CD4-positive, CD25-positive, alpha-beta regulatory T cell (primary cell): ENCODE results near the gene GOLGA8S. TPM values are rescaled to one million over a fixed set of nuclear protein-coding genes. Genes with fewer than 3 reads are reported as not detected.
"Not testable (repeated sequence)": the region's sequence is repeated elsewhere in the genome, so short reads cannot be mapped to it uniquely, and the experiment has no call there.

Experiments
- ATAC-seq, 2 donors: fragments of 150-1000 bp; cut with Tn5 transposase; one replicate each; pipeline ENCODE4 v1.10.0; 2021; ENCODE audit warnings: low read depth in 2 of 2, moderate number of reproducible peaks in 2 of 2, moderate library complexity in 1 of 2
- DNase-seq, 3 donors: peaks; one replicate each; pipeline versions ENCODE4 v3.0.0 to v3.0.0-alpha.2; 2012 to 2022; ENCODE audit warnings: mixed read lengths in 1 of 3
- H3K27ac ChIP-seq: one replicate; pipeline ENCODE4 v1.7.0; 2013; ENCODE audit warnings: mild to moderate bottlenecking, low read length; ENCODE audit not compliant: insufficient read depth, poor library complexity, severe bottlenecking
- H3K27me3 ChIP-seq: one replicate; pipeline ENCODE4 v1.7.0; 2013; ENCODE audit warnings: low read length; ENCODE audit not compliant: control insufficient read depth, insufficient read depth
- H3K36me3 ChIP-seq: one replicate; pipeline ENCODE4 v1.7.0; 2013; ENCODE audit warnings: mild to moderate bottlenecking, low read length, moderate library complexity; ENCODE audit not compliant: control insufficient read depth, insufficient read depth
- H3K4me1 ChIP-seq: 2 replicates; pipeline ENCODE4 v1.7.0; 2013; ENCODE audit warnings: mild to moderate bottlenecking, low read length; ENCODE audit not compliant: insufficient read depth, control insufficient read depth, poor library complexity, severe bottlenecking
- H3K4me3 ChIP-seq: one replicate; pipeline ENCODE4 v1.7.0; 2013; ENCODE audit warnings: low read depth, mild to moderate bottlenecking, low read length, moderate library complexity
- H3K9me3 ChIP-seq, 2 experiments: 1 replicate in 1 of 2; 2 replicates in 1 of 2; pipeline ENCODE4 v1.7.0; 2013; ENCODE audit warnings: low read length in 2 of 2, mild to moderate bottlenecking in 1 of 2, moderate library complexity in 1 of 2; ENCODE audit not compliant: control insufficient read depth in 2 of 2
- H3K27ac Mint-ChIP-seq, 3 donors: one replicate each; pipeline ENCODE4 v1.8.0; 2020 to 2022; ENCODE audit warnings: mild to moderate bottlenecking in 3 of 3, mixed read lengths in 3 of 3, moderate library complexity in 2 of 3
- H3K27me3 Mint-ChIP-seq: one replicate; pipeline ENCODE4 v1.8.0; 2022; ENCODE audit warnings: mild to moderate bottlenecking, mixed read lengths
- H3K36me3 Mint-ChIP-seq: one replicate; pipeline ENCODE4 v1.8.0; 2020; ENCODE audit warnings: mixed read lengths
- H3K4me1 Mint-ChIP-seq, 4 donors: one replicate each; pipeline ENCODE4 v1.8.0; 2020 to 2022; ENCODE audit warnings: mixed read lengths in 4 of 4, mild to moderate bottlenecking in 1 of 4
- H3K4me3 Mint-ChIP-seq, 4 donors: one replicate each; pipeline ENCODE4 v1.8.0; 2020 to 2022; ENCODE audit warnings: mild to moderate bottlenecking in 4 of 4, mixed read lengths in 4 of 4, moderate library complexity in 3 of 4
- H3K9me3 Mint-ChIP-seq, 7 donors: one replicate each; pipeline ENCODE4 v1.8.0; 2020 to 2022; ENCODE audit warnings: mixed read lengths in 7 of 7, mild to moderate bottlenecking in 3 of 7, moderate library complexity in 2 of 7
- polyA plus RNA-seq, 4 donors: library from polyadenylated mRNA; unstranded; fragments of 300-500 nt; fragmentation: Illumina TruSeq; gene quantifications; one replicate each; pipeline ENCODE4 v1.2.3, GENCODE V29; 2021
- total RNA-seq: library from RNA; stranded (reverse); gene quantifications from one replicate; pipeline ENCODE4 v1.2.3, GENCODE V29; 2022

GOLGA8S gene
- total and polyA plus RNA-seq, 5 donors from 2014 or later, result not detected

DNA sequence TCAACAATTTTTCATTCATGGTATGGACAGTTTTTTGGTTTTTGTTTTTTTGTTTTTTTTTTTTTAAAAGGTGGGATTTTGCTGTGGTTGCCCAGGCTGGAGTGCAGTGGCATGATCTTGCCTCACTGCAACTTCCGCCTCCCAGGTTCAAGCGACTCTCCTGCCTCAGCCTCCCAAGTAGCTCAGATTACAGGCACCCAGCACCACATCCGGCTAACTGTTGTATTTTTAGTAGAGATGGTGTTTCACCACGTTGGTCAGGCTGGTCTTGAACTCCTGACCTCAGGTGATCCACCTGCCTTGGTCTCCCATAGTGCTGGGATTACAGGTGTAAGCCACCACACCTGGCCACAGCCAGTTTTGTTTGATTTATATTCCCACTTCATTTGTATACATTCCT, 16.6 kb downstream of the GOLGA8S start:
- not testable (repeated sequence) for H3K36me3 ChIP-seq, H3K4me1 ChIP-seq, ATAC-seq, H3K27ac ChIP-seq, H3K4me3 ChIP-seq, H3K9me3 Mint-ChIP-seq, H3K9me3 ChIP-seq, DNase-seq, H3K36me3 Mint-ChIP-seq, H3K4me3 Mint-ChIP-seq, H3K27me3 ChIP-seq, H3K27me3 Mint-ChIP-seq, H3K27ac Mint-ChIP-seq, H3K4me1 Mint-ChIP-seq

DNA sequence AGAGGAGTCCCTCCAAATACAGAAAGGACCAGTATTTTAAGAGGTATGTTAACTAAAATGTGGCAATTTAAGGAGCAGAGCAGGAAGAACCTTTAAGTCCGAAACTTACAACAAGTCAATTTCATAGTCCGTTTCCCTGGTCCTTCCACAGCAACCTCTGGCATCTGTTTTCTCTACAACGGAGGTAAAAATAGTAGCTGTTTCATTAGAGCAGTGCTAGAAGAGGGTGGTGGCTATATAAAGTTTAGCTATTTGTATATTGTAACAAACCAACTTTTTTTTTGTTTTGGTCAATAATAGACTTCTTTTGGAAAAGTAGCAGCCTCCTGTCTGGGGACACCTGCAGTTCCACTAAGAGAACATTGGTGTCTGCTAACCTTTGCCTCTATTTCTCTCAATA, 17.3 kb downstream of the GOLGA8S start:
- H3K36me3 Mint-ChIP-seq, H3K27ac Mint-ChIP-seq, ATAC-seq, DNase-seq, H3K27ac ChIP-seq, H3K27me3 ChIP-seq, H3K9me3 Mint-ChIP-seq, H3K4me3 ChIP-seq, H3K36me3 ChIP-seq, H3K4me3 Mint-ChIP-seq, H3K9me3 ChIP-seq, H3K4me1 Mint-ChIP-seq, H3K27me3 Mint-ChIP-seq, H3K4me1 ChIP-seq: not testable (repeated sequence)

GRCh38 chr15:23372284-23372683, 17.7 kb downstream of the GOLGA8S start:
- Histone ChIP-seq H3K36me3 (no peaks in the 10 kb centered on the region), H3K4me3 (no peak overlapping the region), H3K4me1 (no peaks in the 10 kb centered on the region), H3K9me3 (no peaks in the 10 kb centered on the region), H3K27ac (no peak overlapping the region), H3K27me3 (no peaks in the 10 kb centered on the region)
- Mint-ChIP-seq H3K4me3 (no peak overlapping the region), H3K4me1 (no peaks in the 10 kb centered on the region), H3K27me3 (no peaks in the 10 kb centered on the region), H3K9me3 (no peaks in the 10 kb centered on the region), H3K27ac (no peak overlapping the region), H3K36me3 (no peaks in the 10 kb centered on the region)
- DNase-seq (no peak), ATAC-seq (no peak)

DNA sequence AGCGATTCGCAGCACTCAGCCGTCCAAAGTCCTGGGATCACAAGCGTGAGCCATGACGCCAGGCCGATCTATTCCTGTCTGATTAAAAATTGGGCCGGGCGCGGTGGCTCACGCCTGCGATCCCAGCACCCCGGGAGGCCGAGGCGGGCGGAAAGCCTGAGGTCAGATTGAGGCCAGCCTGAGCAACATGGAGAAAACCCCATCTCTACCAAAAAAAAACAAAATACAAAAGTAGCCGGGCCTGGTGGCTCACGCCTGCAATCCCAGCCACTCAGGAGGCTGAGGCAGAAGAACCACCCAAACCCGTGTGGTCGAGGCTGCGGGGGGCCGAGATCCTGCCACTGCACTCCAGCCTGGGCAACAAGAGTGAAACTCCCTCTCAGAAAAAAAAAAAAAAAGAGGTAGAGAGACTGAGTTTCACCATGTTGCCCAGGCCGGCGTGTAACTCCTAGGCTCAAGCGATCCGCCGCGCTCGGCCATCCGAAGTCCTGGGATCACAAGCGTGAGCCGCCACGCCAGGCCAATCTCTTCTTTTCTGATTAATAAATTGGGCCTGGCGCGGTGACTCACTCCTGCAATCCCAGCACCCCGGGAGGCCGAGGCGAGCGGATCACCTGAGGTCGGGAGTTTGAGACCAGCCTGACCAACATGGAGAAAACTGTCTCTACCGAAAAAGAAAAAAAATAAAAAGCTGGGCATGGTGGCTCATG, 18.5 kb downstream of the GOLGA8S start:
- not testable (repeated sequence) for H3K27ac Mint-ChIP-seq, H3K36me3 Mint-ChIP-seq, H3K27me3 ChIP-seq, H3K9me3 Mint-ChIP-seq, ATAC-seq, H3K4me3 ChIP-seq, DNase-seq, H3K4me1 Mint-ChIP-seq, H3K36me3 ChIP-seq, H3K4me3 Mint-ChIP-seq, H3K27ac ChIP-seq, H3K9me3 ChIP-seq, H3K27me3 Mint-ChIP-seq, H3K4me1 ChIP-seq

DNA sequence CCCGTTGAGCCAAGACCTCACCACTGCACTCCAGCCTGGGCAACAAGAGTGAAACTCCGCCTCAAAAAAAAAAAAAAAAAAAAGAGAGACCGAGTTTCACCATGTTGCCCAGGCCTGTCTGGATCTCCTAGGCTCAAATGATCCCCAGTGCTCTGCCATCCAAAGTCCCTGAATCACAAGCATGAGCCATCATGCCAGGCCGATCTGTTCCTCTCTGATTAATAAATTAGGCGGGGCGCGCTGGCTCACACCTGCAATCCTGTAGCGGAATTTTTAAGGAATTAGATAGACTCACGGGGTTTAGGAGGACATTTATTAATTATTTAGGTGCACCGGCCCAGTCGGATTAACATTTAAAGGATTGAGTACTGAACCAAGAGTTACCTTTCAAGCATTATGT, 19.7 kb downstream of the GOLGA8S start:
- H3K4me1 Mint-ChIP-seq, H3K27ac ChIP-seq, H3K9me3 ChIP-seq, H3K36me3 ChIP-seq, ATAC-seq, H3K27me3 Mint-ChIP-seq, H3K4me1 ChIP-seq, H3K9me3 Mint-ChIP-seq, H3K27ac Mint-ChIP-seq, H3K4me3 ChIP-seq, H3K36me3 Mint-ChIP-seq, DNase-seq, H3K27me3 ChIP-seq, H3K4me3 Mint-ChIP-seq: not testable (repeated sequence)

DNA sequence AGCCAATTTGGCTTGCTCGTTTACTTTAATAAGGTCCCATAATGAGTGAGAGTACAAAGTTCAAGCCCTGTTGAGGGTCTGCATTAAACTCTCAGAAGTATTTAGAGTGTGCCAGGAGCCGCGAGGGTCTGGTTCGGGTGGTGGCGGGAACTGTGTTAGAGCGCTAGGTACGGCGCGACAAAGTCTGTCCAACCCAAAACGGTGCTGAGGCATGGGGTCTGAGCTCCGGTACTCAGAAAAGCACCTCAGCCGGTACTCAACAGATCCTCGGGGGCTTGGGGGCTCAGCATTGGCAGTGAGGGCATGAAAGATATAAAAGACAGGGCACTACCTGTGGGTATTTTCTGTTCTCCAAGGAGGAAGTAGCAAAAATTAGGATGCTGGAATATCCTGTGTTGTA, 24.4 kb downstream of the GOLGA8S start:
- H3K27ac Mint-ChIP-seq, H3K27me3 ChIP-seq, H3K36me3 ChIP-seq, H3K27me3 Mint-ChIP-seq, H3K9me3 ChIP-seq, H3K9me3 Mint-ChIP-seq, ATAC-seq, DNase-seq, H3K36me3 Mint-ChIP-seq, H3K4me1 Mint-ChIP-seq, H3K4me1 ChIP-seq, H3K27ac ChIP-seq, H3K4me3 ChIP-seq, H3K4me3 Mint-ChIP-seq: not testable (repeated sequence)

DNA sequence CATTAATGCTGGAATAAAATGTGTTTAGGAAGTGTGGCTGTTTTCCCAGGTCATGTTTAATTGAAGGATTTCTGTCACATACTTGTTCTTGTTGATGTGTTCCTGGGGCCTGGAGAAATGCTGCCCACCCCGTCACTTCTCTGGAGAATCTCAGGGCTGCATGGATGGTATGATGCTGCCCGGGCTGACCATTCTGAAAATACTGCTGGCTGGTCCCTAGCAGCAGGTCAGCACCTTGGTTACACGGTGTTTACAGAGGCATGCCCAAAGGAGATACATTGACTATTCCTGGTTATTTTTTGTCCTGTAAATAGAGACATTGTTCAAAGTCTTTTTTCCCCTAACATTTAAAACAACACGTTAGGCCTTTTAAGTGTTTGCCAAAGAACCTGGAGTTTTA, 26.2 kb downstream of the GOLGA8S start:
- not testable (repeated sequence) for H3K9me3 Mint-ChIP-seq, H3K4me3 ChIP-seq, H3K9me3 ChIP-seq, H3K4me3 Mint-ChIP-seq, DNase-seq, H3K36me3 ChIP-seq, H3K27ac ChIP-seq, H3K36me3 Mint-ChIP-seq, ATAC-seq, H3K4me1 ChIP-seq, H3K4me1 Mint-ChIP-seq, H3K27me3 ChIP-seq, H3K27me3 Mint-ChIP-seq, H3K27ac Mint-ChIP-seq

GRCh38 chr15:23381192-23381591, 26.6 kb downstream of the GOLGA8S start:
- not testable (repeated sequence) for H3K4me1 Mint-ChIP-seq, H3K27me3 ChIP-seq

More at GRCh38 chr15:23381192-23381591, 26.6 kb downstream of the GOLGA8S start:
- not testable (repeated sequence) for H3K9me3 Mint-ChIP-seq, H3K36me3 ChIP-seq, H3K4me3 Mint-ChIP-seq, H3K9me3 ChIP-seq, DNase-seq, H3K4me1 ChIP-seq, H3K27ac ChIP-seq, H3K27ac Mint-ChIP-seq, H3K27me3 Mint-ChIP-seq, H3K36me3 Mint-ChIP-seq, ATAC-seq, H3K4me3 ChIP-seq
